K562 (cell line): ENCODE data around the gene C2orf42. TPM values are rescaled to one million over a fixed set of nuclear protein-coding genes. Genes with fewer than 3 reads are reported as not detected.

Experiments
- CBFB ChIP-seq: sonication (generic); formaldehyde crosslinking; IDR thresholded peaks from 2 replicates; pipeline ENCODE4 v1.4.0; 2020; ENCODE audit warnings: mild to moderate bottlenecking, missing genetic modification reagents
- CEBPZ ChIP-seq: fragments of 150-350 bp; IDR thresholded peaks from 2 replicates; pipeline ENCODE4 v1.6.1; 2014; ENCODE audit warnings: low read depth, mild to moderate bottlenecking, low read length, borderline replicate concordance
- ETV1 ChIP-seq: fragments of 450-650 bp; conservative IDR thresholded peaks from 2 replicates; pipeline ENCODE4 v1.6.1; 2016; ENCODE audit warnings: missing genetic modification characterization, control low read depth, low read depth, missing compliant biosample characterization
- FOXJ2 ChIP-seq: fragments of 200-800 bp; sonication (Bioruptor generic); IDR thresholded peaks from 2 replicates; pipeline ENCODE4 v1.6.1; 2016; ENCODE audit warnings: missing genetic modification characterization, missing compliant biosample characterization
- GTF2F1 ChIP-seq: IDR thresholded peaks from 2 replicates; pipeline ENCODE4 v1.6.1; 2011; ENCODE audit warnings: low read depth, low read length, improper control_type of control experiment
- LARP7 ChIP-seq: fragments of 450-650 bp; IDR thresholded peaks from 2 replicates; pipeline ENCODE4 v1.6.1; 2016
- MAZ ChIP-seq, 2 experiments: fragments of 450-650 bp in 1 of 2; sonication (generic) in 1 of 2; formaldehyde crosslinking; IDR thresholded peaks in 1 of 2; conservative IDR thresholded peaks in 1 of 2; 2 replicates each; pipeline versions ENCODE4 v1.4.0 to v1.5.0; 2020; ENCODE audit warnings: mild to moderate bottlenecking in 1 of 2, missing genetic modification reagents in 1 of 2
- NFIX ChIP-seq: fragments of 250-450 bp; sonication (Bioruptor Pico); IDR thresholded peaks from 2 replicates; pipeline ENCODE4 v1.4.0; 2020; ENCODE audit warnings: low read depth, mild to moderate bottlenecking, moderate library complexity
- NFRKB ChIP-seq: fragments of 450-650 bp; IDR thresholded peaks from 2 replicates; pipeline ENCODE4 v1.6.1; 2016; ENCODE audit warnings: low read depth
- SMARCA5 ChIP-seq: fragments of 450-650 bp; IDR thresholded peaks from 2 replicates; pipeline ENCODE4 v1.6.1; 2016
- ZBTB11 ChIP-seq, 3 experiments: fragments of 200-800 bp in 1 of 3; fragments of 250-450 bp in 1 of 3; fragments of 450-650 bp in 1 of 3; sonication (Bioruptor Pico) in 1 of 3; sonication (Bioruptor generic) in 1 of 3; formaldehyde crosslinking in 1 of 3; IDR thresholded peaks; 2 replicates each; pipeline versions ENCODE4 v1.6.1 to v1.8.0; 2016 to 2022; ENCODE audit warnings: mild to moderate bottlenecking in 2 of 3, missing genetic modification characterization in 2 of 3, missing compliant biosample characterization in 1 of 3, moderate library complexity in 1 of 3
- ZBTB12 ChIP-seq: fragments of 250-450 bp; sonication (Bioruptor Pico); IDR thresholded peaks from 2 replicates; pipeline ENCODE4 v1.4.0; 2020
- ZBTB33 ChIP-seq: sonication (generic); formaldehyde crosslinking; IDR thresholded peaks from 2 replicates; pipeline ENCODE4 v1.8.1; 2023; ENCODE audit warnings: mild to moderate bottlenecking, missing genetic modification reagents
- ZNF277 ChIP-seq: fragments of 250-450 bp; sonication (Bioruptor Pico); IDR thresholded peaks from 2 replicates; pipeline ENCODE4 v1.8.0; 2022; ENCODE audit warnings: inconsistent platforms, mild to moderate bottlenecking, moderate library complexity, borderline replicate concordance
- ZNF583 ChIP-seq: fragments of 250-450 bp; sonication (Bioruptor Pico); IDR thresholded peaks from 2 replicates; pipeline ENCODE4 v1.4.0; 2020
- polyA plus RNA-seq, 8 experiments: library from polyadenylated mRNA; depleted of rRNA in 4 of 8; stranded (reverse) in 5 of 8; unstranded in 3 of 8; fragments of >200 nt; fragmentation: Nextera tagmentation in 2 of 8; fragmentation: Illumina TruSeq in 1 of 8; extraction: Ambion mirVana in 2 of 8; extraction: Trizol in 1 of 8; gene quantifications; 2 replicates each; pipeline versions ENCODE4 v1.2.1 to v1.2.3, GENCODE V29; 2011 to 2014; ENCODE audit warnings: inconsistent platforms in 1 of 8, missing spikeins in 1 of 8
- total RNA-seq, 7 experiments: library from RNA; depleted of rRNA in 6 of 7; stranded (reverse); fragments of >200 nt in 6 of 7; fragmentation: Illumina TruSeq in 2 of 7; extraction: Trizol in 2 of 7; gene quantifications; 2 replicates each; pipeline versions ENCODE4 v1.2.1 to v1.2.3, GENCODE V29; 2011 to 2021; ENCODE audit warnings: low replicate concordance in 1 of 7

C2orf42 gene
- total and polyA plus RNA-seq, 9 of the 15 experiments (the other 6 are each of a cell fraction or from before 2014, with no cell fraction given), result 4.6 to 10.9 (median 7.5) TPM

- TF ChIP-seq ZBTB11 (CRISPR knock-in tag; IDR thresholded peaks at IDR 0.05), result no peak
- TF ChIP-seq GTF2F1, result no peak
- TF ChIP-seq ZBTB12 (CRISPR knock-in tag), result no peak
- peak in 1 of 2 experiments; percentile 29; a peak in 1 of 4 replicates for TF ChIP-seq MAZ (CRISPR knock-in tag; conservative IDR thresholded peaks at IDR 0.05 in 1 of 2, IDR thresholded peaks at IDR 0.05 in 1 of 2)
- TF ChIP-seq FOXJ2, result no peak
- no peak for TF ChIP-seq NFIX (CRISPR knock-in tag)
- TF ChIP-seq SMARCA5, result no peak
- peak; percentile 33; the same call in 1 of the 2 replicates for TF ChIP-seq ZNF583 (CRISPR knock-in tag)
- no peak for TF ChIP-seq ETV1 (tag)
- no peak for TF ChIP-seq ZNF277 (CRISPR knock-in tag)
- TF ChIP-seq CBFB (CRISPR knock-in tag), result no peak
- TF ChIP-seq ZBTB33 (CRISPR knock-in tag), result no peak
- no peak; the same call in 1 of the 2 replicates for TF ChIP-seq NFRKB
- TF ChIP-seq LARP7, result no peak
- TF ChIP-seq CEBPZ, result no peak
These were observed 69.0 kb downstream of the C2orf42 start (continued) for GRCh38 chr2:70121627-70122372.
